H1 (cell line): ENCODE data around the gene RNF215. TPM values are rescaled to one million over a fixed set of nuclear protein-coding genes. Genes with fewer than 3 reads are reported as not detected.

Source experiments
- CREB1 ChIP-seq: IDR thresholded peaks from 2 replicates; pipeline ENCODE4 v1.6.1; 2012; ENCODE audit warnings: inconsistent platforms
- FOSL1 ChIP-seq: IDR thresholded peaks from 2 replicates; pipeline ENCODE4 v1.6.1; 2011; ENCODE audit warnings: mild to moderate bottlenecking, low read depth, low read length, moderate library complexity; ENCODE audit not compliant: insufficient read depth
- PHF8 ChIP-seq: fragments of 200-600 bp; sonication (generic); conservative IDR thresholded peaks from 2 replicates; pipeline ENCODE4 v1.7.1; 2012; ENCODE audit warnings: low read depth, mild to moderate bottlenecking, inconsistent platforms, low read length, moderate library complexity
- SIRT6 ChIP-seq: IDR thresholded peaks from one replicate; pipeline ENCODE4 v1.7.1; 2012; ENCODE audit warnings: low read length, inconsistent platforms
- SP4 ChIP-seq: IDR thresholded peaks from 2 replicates; pipeline ENCODE4 v1.6.1; 2012; ENCODE audit warnings: low read length, inconsistent platforms
- polyA plus RNA-seq, 7 experiments: library from polyadenylated mRNA; depleted of rRNA in 3 of 7; stranded (reverse) in 5 of 7; unstranded in 2 of 7; fragments of >200 nt in 5 of 7; fragments of 200-250 nt in 2 of 7; gene quantifications; 1 replicate in 5 of 7; 2 replicates in 1 of 7; 4 replicates in 1 of 7; pipeline versions ENCODE4 v1.2.1 to v1.2.3, GENCODE V29; 2011 to 2013; ENCODE audit warnings: missing spikeins in 2 of 7, mixed read lengths in 2 of 7
- total RNA-seq: library from RNA; stranded (reverse); fragmentation: NEBNext Ultra II Directional; extraction: Animal tissue kit (Norgen Biotek cat#: 25700); gene quantifications from 2 replicates; pipeline ENCODE4 v1.2.1, GENCODE V29; 2021
- TF ChIP-seq, protein P1 (sequence below): fragments of 300-600 bp; sonication (generic); IDR thresholded peaks from 2 replicates; pipeline ENCODE4 v1.7.1; 2012; ENCODE audit warnings: low read length, moderate library complexity, mild to moderate bottlenecking, inconsistent platforms; ENCODE audit not compliant: insufficient replicate concordance
- TF ChIP-seq, protein P2 (sequence below): IDR thresholded peaks from 2 replicates; pipeline ENCODE4 v1.6.1; 2011; ENCODE audit warnings: low read length, improper control_type of control experiment

The RNF215 gene
- total and polyA plus RNA-seq, 2 of the 8 experiments (the other 6 are each of a cell fraction or from before 2014, with no cell fraction given): 13.1 to 19.0 TPM

DNA sequence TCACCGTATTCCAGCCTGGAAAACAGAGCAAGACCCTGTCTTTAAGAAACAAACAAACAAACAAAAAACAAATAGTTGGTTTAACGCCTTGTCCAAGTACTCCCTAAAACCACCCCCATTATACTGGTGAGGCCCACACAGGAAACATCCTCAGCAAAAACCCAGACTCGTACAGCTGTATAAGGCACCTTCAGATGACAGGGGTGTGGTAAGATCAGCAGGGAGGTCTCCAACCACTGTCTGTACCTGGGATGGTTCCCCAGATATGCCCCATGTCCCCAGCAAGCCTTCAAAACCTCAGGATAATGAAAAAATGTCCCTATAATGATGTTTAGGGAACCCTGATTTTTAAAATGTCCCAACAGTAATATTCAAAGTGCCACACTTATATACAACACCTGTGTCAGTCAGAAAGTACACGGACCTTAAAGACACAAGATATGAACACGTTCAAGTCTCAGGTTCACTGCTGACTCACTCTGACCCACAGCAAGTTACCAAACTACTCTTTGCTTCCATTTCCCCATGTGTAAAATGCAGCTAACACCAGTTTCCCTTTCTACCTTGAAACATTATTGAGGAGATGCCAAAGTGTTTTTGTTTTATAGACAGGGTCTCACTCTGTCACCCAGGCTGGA, 39.8 kb downstream of the RNF215 start (continued):
- TF ChIP-seq, protein P1, sequence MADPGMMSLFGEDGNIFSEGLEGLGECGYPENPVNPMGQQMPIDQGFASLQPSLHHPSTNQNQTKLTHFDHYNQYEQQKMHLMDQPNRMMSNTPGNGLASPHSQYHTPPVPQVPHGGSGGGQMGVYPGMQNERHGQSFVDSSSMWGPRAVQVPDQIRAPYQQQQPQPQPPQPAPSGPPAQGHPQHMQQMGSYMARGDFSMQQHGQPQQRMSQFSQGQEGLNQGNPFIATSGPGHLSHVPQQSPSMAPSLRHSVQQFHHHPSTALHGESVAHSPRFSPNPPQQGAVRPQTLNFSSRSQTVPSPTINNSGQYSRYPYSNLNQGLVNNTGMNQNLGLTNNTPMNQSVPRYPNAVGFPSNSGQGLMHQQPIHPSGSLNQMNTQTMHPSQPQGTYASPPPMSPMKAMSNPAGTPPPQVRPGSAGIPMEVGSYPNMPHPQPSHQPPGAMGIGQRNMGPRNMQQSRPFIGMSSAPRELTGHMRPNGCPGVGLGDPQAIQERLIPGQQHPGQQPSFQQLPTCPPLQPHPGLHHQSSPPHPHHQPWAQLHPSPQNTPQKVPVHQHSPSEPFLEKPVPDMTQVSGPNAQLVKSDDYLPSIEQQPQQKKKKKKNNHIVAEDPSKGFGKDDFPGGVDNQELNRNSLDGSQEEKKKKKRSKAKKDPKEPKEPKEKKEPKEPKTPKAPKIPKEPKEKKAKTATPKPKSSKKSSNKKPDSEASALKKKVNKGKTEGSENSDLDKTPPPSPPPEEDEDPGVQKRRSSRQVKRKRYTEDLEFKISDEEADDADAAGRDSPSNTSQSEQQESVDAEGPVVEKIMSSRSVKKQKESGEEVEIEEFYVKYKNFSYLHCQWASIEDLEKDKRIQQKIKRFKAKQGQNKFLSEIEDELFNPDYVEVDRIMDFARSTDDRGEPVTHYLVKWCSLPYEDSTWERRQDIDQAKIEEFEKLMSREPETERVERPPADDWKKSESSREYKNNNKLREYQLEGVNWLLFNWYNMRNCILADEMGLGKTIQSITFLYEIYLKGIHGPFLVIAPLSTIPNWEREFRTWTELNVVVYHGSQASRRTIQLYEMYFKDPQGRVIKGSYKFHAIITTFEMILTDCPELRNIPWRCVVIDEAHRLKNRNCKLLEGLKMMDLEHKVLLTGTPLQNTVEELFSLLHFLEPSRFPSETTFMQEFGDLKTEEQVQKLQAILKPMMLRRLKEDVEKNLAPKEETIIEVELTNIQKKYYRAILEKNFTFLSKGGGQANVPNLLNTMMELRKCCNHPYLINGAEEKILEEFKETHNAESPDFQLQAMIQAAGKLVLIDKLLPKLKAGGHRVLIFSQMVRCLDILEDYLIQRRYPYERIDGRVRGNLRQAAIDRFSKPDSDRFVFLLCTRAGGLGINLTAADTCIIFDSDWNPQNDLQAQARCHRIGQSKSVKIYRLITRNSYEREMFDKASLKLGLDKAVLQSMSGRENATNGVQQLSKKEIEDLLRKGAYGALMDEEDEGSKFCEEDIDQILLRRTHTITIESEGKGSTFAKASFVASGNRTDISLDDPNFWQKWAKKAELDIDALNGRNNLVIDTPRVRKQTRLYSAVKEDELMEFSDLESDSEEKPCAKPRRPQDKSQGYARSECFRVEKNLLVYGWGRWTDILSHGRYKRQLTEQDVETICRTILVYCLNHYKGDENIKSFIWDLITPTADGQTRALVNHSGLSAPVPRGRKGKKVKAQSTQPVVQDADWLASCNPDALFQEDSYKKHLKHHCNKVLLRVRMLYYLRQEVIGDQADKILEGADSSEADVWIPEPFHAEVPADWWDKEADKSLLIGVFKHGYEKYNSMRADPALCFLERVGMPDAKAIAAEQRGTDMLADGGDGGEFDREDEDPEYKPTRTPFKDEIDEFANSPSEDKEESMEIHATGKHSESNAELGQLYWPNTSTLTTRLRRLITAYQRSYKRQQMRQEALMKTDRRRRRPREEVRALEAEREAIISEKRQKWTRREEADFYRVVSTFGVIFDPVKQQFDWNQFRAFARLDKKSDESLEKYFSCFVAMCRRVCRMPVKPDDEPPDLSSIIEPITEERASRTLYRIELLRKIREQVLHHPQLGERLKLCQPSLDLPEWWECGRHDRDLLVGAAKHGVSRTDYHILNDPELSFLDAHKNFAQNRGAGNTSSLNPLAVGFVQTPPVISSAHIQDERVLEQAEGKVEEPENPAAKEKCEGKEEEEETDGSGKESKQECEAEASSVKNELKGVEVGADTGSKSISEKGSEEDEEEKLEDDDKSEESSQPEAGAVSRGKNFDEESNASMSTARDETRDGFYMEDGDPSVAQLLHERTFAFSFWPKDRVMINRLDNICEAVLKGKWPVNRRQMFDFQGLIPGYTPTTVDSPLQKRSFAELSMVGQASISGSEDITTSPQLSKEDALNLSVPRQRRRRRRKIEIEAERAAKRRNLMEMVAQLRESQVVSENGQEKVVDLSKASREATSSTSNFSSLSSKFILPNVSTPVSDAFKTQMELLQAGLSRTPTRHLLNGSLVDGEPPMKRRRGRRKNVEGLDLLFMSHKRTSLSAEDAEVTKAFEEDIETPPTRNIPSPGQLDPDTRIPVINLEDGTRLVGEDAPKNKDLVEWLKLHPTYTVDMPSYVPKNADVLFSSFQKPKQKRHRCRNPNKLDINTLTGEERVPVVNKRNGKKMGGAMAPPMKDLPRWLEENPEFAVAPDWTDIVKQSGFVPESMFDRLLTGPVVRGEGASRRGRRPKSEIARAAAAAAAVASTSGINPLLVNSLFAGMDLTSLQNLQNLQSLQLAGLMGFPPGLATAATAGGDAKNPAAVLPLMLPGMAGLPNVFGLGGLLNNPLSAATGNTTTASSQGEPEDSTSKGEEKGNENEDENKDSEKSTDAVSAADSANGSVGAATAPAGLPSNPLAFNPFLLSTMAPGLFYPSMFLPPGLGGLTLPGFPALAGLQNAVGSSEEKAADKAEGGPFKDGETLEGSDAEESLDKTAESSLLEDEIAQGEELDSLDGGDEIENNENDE: no peak
- TF ChIP-seq CREB1 (no peak), SIRT6 (no peak), PHF8 (no peak), SP4 (no peak), FOSL1 (no peak)
- TF ChIP-seq, protein P2, sequence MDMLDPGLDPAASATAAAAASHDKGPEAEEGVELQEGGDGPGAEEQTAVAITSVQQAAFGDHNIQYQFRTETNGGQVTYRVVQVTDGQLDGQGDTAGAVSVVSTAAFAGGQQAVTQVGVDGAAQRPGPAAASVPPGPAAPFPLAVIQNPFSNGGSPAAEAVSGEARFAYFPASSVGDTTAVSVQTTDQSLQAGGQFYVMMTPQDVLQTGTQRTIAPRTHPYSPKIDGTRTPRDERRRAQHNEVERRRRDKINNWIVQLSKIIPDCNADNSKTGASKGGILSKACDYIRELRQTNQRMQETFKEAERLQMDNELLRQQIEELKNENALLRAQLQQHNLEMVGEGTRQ: no peak
